ENCODE data around the gene PRKCI. TPM values are rescaled to one million over a fixed set of nuclear protein-coding genes. Genes with fewer than 3 reads are reported as not detected.

PRKCI gene
- total and polyA plus RNA-seq, 9 of the 15 experiments (the other 6 are each of a cell fraction or from before 2014, with no cell fraction given), result 10.5 to 43.2 (median 31.4) TPM

DNA sequence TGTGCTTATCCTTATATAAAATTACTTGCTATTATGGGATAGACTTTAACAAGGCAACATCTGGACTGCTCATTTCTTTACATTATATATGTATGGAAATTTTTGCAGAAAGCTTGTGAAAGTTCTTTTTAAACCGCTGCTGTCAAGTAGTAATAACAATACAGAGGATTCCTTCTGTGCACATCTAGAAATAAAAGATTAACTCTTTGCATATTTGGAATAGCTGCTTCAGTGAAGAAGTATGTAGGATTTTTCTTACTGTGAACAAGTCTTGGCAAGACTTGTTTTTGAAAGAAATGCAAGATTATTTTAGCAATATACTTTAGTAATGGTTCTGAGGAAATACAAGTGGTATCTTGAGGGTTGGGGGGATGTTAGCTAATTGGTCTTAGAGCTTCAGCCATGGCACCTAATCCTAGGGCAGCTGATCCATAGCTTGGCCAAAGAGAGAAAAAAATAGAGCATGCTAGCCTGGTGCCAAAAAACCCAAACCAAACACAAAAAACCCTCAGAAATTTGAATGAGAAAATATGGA is 4.3 kb downstream of the PRKCI start (continued):
- TF ChIP-seq RBM22 (IDR thresholded peaks at IDR 0.05; ENCODE audit: low read depth, low read length, poor library complexity, severe bottlenecking), result no peak
- no peak for TF ChIP-seq RBM39 (optimal IDR thresholded peaks at IDR 0.05; ENCODE audit: low read depth, low read length)
- no peak for TF ChIP-seq POLR3G (IDR thresholded peaks at IDR 0.05; ENCODE audit: extremely low read depth, insufficient read length, insufficient replicate concordance)
- TF ChIP-seq SMARCB1 (IDR thresholded peaks at IDR 0.05; ENCODE audit: insufficient read length, low read depth), result no peak
- no peak for TF ChIP-seq HDAC1 (IDR thresholded peaks at IDR 0.05)
- TF ChIP-seq RBM25 (IDR thresholded peaks at IDR 0.05; ENCODE audit: low read depth, low read length, severe bottlenecking), result no peak
- no peak for TF ChIP-seq THRA (IDR thresholded peaks at IDR 0.05)

DNA sequence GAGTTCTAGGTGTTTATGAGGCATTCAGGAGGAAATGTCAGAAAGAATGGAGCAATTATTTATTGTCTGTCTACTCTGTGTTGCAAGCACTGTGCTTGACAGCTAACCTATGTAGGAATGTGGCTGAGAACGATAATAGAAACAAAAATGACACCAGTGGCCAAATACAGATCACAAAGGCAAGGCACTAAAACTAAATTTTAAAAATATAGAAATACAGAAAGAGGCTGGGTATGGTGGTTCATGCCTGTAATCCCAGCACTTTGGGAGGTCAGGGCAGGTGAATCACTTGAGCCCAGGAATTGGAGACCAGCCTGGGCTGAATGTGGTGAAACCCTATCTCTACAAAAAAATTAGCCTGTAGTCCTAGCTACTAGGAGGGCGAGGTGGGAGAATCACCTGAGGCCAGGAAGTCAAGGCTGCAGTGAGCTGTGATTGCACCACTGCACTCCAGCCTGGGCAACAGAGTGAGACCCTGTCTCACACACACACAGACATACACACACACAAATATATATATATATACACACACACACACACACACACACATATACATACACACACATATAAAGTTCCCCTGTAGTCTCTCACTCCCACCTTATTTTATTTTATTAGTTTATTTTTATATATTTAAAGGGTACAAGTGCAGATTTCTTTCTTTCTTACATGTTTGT is 6.0 kb downstream of the PRKCI start:
- H3K4me2 ChIP-seq (ENCODE audit: insufficient read depth, low read length), result no peak overlapping the region
- 48% methylated on average over 2 of the region's 2 CpGs for WGBS (ENCODE audit: insufficient coverage, low coverage, missing lambda C conversion rate)
- DNase-seq (ENCODE audit: extremely low read depth in 1 of 4, low spot score in 3 of 4), result no peak
- no peak overlapping the region for H3K9ac ChIP-seq (ENCODE audit: insufficient read depth in 1 of 2, low read depth in 2 of 2, low read length in 2 of 2)
- ChIA-PET CTCF (ENCODE audit: low intra/inter-chr PET ratio) (no interaction called here), POLR2A (interaction anchor here (0.6 kb wide), 1 partner anchor 238 kb away, joined by 3 read pairs; no protein-coding TSS in a partner anchor)
- no TSS peak for BruUV-seq (replicated peaks)
- peaks cover 0 to 2% of the 10 kb centered on the region in 2 experiments; a peak in 1 of 5 replicates for H3K4me1 ChIP-seq (replicated peaks in 1 of 2; ENCODE audit: control insufficient read depth in 2 of 2, insufficient read depth in 2 of 2, low read length in 2 of 2)
- no peaks in the 10 kb centered on the region for H3K27me3 ChIP-seq (ENCODE audit: control insufficient read depth in 2 of 2, insufficient read depth in 2 of 2, low read length in 2 of 2)
- H3K79me2 ChIP-seq (ENCODE audit: control insufficient read depth, insufficient read depth, low read length), result peaks cover 75% of the 10 kb centered on the region
- H4K20me1 ChIP-seq (replicated peaks; ENCODE audit: control insufficient read depth, insufficient read depth, low read length), result no peaks in the 10 kb centered on the region
- no peaks in the 10 kb centered on the region for H3K9me1 ChIP-seq (ENCODE audit: control insufficient read depth, insufficient read depth, low read length)
- peaks cover 2% of the 10 kb centered on the region; the same call in 1 of the 3 replicates for H3K36me3 ChIP-seq (ENCODE audit: control insufficient read depth, insufficient read depth, low read length)
- no peaks in the 10 kb centered on the region for H3K9me3 ChIP-seq (replicated peaks; ENCODE audit: control insufficient read depth, insufficient read depth, low read depth, low read length)
- no peak for FAIRE-seq
- no peak overlapping the region for H2AFZ ChIP-seq (ENCODE audit: low read depth, low read length)
- in situ Hi-C loops (cut with MboI), result no loop called here
- no peak overlapping the region for H3K4me3 ChIP-seq
- no peak for ATAC-seq
- H3K27ac ChIP-seq (ENCODE audit: extremely low read depth, low read depth, low read length), result no peak overlapping the region
- intact Hi-C loops (cut with micrococcal nuclease), result no loop called here
- TF ChIP-seq GABPB2 (CRISPR knock-in tag; conservative IDR thresholded peaks at IDR 0.05) (no peak), SNAPC5 (CRISPR knock-in tag; IDR thresholded peaks at IDR 0.05) (no peak)
- TF ChIP-seq, protein P1, sequence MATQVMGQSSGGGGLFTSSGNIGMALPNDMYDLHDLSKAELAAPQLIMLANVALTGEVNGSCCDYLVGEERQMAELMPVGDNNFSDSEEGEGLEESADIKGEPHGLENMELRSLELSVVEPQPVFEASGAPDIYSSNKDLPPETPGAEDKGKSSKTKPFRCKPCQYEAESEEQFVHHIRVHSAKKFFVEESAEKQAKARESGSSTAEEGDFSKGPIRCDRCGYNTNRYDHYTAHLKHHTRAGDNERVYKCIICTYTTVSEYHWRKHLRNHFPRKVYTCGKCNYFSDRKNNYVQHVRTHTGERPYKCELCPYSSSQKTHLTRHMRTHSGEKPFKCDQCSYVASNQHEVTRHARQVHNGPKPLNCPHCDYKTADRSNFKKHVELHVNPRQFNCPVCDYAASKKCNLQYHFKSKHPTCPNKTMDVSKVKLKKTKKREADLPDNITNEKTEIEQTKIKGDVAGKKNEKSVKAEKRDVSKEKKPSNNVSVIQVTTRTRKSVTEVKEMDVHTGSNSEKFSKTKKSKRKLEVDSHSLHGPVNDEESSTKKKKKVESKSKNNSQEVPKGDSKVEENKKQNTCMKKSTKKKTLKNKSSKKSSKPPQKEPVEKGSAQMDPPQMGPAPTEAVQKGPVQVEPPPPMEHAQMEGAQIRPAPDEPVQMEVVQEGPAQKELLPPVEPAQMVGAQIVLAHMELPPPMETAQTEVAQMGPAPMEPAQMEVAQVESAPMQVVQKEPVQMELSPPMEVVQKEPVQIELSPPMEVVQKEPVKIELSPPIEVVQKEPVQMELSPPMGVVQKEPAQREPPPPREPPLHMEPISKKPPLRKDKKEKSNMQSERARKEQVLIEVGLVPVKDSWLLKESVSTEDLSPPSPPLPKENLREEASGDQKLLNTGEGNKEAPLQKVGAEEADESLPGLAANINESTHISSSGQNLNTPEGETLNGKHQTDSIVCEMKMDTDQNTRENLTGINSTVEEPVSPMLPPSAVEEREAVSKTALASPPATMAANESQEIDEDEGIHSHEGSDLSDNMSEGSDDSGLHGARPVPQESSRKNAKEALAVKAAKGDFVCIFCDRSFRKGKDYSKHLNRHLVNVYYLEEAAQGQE (IDR thresholded peaks at IDR 0.05; ENCODE audit: borderline replicate concordance), result no peak
- TF ChIP-seq, protein P1 (CRISPR knock-in tag; IDR thresholded peaks at IDR 0.05; ENCODE audit: low read depth), result no peak

Data from K562 (cell line).